ENCODE data around the gene FILIP1. TPM values are rescaled to one million over a fixed set of nuclear protein-coding genes. Genes with fewer than 3 reads are reported as not detected.

FILIP1 gene
- total RNA-seq, 2 experiments from 2014 or later, result not detected

DNA sequence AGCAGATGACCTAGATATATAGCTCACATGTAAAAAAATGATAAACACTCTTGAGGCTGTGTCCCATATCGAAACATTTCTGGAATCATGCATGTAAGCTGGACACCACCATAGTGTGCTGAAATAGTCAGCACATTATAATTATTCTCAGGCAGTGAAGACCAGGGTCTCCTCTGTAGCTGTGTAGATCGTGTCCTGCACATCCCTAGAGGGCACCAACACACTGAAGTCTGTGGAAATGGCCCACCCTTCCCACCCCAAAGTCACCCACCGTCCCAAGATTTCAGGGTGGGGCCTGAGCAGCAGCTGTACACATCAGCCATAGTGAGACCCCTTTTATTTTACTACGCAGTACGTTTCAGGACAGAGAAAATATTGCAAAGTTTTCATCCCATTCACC lies 188.0 kb downstream of the FILIP1 start:
- Mint-ChIP-seq H3K4me3 (no peak overlapping the region), H3K36me3 (peaks cover 1% of the 10 kb centered on the region), H3K4me1 (peaks cover 3% of the 10 kb centered on the region), H3K27ac (no peak overlapping the region), H3K9me3 (ENCODE audit: low read depth) (no peaks in the 10 kb centered on the region), H3K27me3 (peaks cover 13% of the 10 kb centered on the region)
- CTCF ChIA-PET, result interaction anchor here (0.9 to 1.1 kb wide), 3 partner anchors 8 to 39 kb away, joined by 3 read pairs; no protein-coding TSS in a partner anchor
- no peak for ATAC-seq
- no peak for DNase-seq

DNA sequence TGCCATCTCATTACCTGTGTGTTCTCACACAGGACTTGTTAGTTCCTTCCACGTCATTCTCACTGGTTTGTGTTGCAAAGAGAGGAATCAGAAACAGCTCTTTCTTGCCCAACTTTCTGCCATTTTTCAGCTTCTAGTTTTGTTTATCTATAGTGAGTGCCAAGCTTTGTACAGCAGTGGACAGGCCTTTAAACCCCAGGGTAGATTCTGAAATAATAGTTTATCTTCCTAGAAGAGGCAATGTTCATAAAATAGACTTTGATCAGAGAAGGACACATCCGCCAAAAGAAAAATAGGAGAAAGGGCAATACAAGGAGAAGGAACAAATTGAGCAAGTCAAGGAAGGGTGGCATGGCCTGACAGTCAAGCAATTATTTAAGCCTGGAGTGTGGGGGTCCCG lies 191.3 kb downstream of the FILIP1 start:
- CTCF ChIA-PET, result interaction anchor here (0.7 kb wide), 1 partner anchor 23 kb away, joined by 4 read pairs; no protein-coding TSS in a partner anchor

DNA sequence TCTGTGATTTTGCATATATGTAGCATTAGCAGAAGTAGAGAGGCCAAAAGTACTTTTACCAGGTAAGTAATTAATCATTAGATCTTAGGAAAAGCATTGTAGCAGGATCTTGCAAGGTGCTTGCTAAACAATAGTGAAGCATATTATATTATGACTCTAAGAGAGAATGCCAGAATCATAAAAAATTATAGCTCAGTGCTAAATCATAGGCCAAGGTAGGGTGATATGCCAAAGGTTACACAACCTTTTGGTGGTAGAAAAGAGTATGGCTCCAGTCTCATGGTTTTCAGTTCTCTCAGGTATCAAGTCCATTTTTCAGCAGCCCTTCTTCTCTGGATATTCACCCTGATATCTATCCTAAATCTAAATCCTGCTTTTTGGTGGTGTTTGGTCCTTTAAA lies 192.1 kb downstream of the FILIP1 start:
- H3K4me1 Mint-ChIP-seq, result peaks cover 3% of the 10 kb centered on the region
- H3K36me3 Mint-ChIP-seq, result peaks cover 1% of the 10 kb centered on the region
- no peak for ATAC-seq
- H3K4me3 Mint-ChIP-seq, result no peak overlapping the region
- no peak overlapping the region for H3K27ac Mint-ChIP-seq
- CTCF ChIA-PET, result interaction anchor here (1.5 to 1.9 kb wide), 2 partner anchors 13 to 34 kb away, joined by 4 to 6 read pairs; no protein-coding TSS in a partner anchor
- H3K9me3 Mint-ChIP-seq (ENCODE audit: low read depth), result no peaks in the 10 kb centered on the region
- peaks cover 10% of the 10 kb centered on the region for H3K27me3 Mint-ChIP-seq
- no peak for DNase-seq

More for the DNA sequence above, 191.3 kb downstream of the FILIP1 start:
- no peaks in the 10 kb centered on the region for H3K9me3 Mint-ChIP-seq (ENCODE audit: low read depth)
- peaks cover 3% of the 10 kb centered on the region for H3K4me1 Mint-ChIP-seq
- H3K36me3 Mint-ChIP-seq, result peaks cover 1% of the 10 kb centered on the region
- ATAC-seq, result no peak
- peaks cover 11% of the 10 kb centered on the region for H3K27me3 Mint-ChIP-seq
- no peak overlapping the region for H3K4me3 Mint-ChIP-seq
- no peak overlapping the region for H3K27ac Mint-ChIP-seq
- DNase-seq, result no peak

DNA sequence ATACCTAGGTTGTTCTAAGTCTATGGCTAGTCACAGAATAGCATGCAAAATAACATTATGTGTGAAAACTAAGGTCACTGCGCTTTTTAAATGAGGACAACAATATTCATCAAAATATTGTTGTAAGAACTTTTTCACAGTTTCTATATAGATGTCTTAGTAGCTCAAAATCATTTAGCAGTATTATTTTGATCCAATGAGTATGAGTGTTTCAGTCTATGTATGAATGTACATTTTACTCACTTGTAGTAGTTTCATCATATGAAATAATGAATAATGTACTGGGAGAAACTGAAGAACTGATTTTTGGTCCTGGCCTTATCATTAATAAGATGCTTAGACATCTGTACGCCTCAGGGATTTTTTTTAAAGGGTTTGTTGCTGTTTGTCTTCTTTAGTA lies 192.5 kb downstream of the FILIP1 start:
- Mint-ChIP-seq H3K27me3 (peaks cover 6% of the 10 kb centered on the region), H3K4me1 (peaks cover under 1% of the 10 kb centered on the region), H3K4me3 (no peak overlapping the region), H3K36me3 (peaks cover under 1% of the 10 kb centered on the region), H3K9me3 (ENCODE audit: low read depth) (no peaks in the 10 kb centered on the region), H3K27ac (no peak overlapping the region)
- CTCF ChIA-PET, result interaction anchor here (1.5 to 1.9 kb wide), 2 partner anchors 14 to 34 kb away, joined by 4 to 6 read pairs; no protein-coding TSS in a partner anchor
- DNase-seq, result no peak
- ATAC-seq, result no peak

DNA sequence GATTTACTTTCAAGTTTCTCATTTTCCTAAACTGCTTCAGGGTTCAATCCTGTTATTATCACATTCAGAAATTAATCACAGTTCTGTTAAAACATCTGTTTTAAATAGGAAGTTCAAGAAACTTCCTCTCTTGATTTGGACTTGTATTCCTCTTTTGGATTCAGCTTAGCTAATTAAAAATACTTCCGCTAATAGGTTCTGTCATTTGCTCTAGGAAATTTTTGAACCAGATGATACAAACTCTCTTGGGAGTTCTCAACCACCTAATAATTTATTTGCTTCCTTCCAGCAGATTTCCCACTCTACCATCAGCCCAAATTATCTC lies 193.1 kb downstream of the FILIP1 start:
- Mint-ChIP-seq H3K4me1 (no peaks in the 10 kb centered on the region), H3K27me3 (peaks cover 2% of the 10 kb centered on the region), H3K36me3 (no peaks in the 10 kb centered on the region), H3K4me3 (no peak overlapping the region), H3K27ac (no peak overlapping the region), H3K9me3 (ENCODE audit: low read depth) (no peaks in the 10 kb centered on the region)
- ATAC-seq, result no peak
- DNase-seq, result no peak
- CTCF ChIA-PET, result interaction anchor here (1.4 to 1.9 kb wide), 3 partner anchors 14 to 33 kb away, joined by 4 to 6 read pairs (median 5); no protein-coding TSS in a partner anchor

DNA sequence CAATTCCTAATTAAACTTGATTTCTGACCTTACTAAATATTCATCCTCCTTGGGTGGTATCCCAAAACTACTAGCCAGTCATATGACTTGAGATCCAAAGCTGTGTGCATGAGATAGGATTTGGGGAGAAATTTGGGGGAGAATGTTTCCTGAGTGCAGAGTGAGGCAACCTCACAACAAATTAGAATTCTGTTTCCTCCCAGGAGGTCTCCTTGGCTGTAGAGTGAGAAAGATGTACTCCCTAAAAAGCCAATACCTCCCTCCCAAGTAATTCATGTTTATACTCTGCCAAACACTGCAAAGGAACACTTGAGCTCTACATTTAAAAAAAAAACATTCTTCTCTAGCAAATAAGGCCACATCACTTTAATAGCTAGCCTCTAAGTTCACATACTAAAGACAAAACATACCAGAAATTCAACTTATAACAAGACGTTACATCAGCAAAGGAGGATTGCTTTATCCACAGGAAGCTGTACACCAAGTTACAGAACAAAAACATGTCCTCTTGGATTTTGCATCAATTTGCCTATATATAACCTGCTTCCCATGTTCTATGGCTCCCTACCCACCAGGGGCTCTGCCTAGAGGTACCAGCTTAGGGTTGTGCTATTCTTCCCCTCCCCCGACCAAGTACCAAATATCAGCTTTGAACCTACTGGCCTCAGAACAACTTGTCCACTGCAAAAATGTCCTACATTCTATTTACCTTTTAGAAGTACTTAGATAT lies 193.6 kb downstream of the FILIP1 start:
- no peaks in the 10 kb centered on the region for H3K36me3 Mint-ChIP-seq
- ATAC-seq, result no peak
- no peak for DNase-seq
- H3K4me3 Mint-ChIP-seq, result no peak overlapping the region
- no peaks in the 10 kb centered on the region for H3K9me3 Mint-ChIP-seq (ENCODE audit: low read depth)
- no peaks in the 10 kb centered on the region for H3K4me1 Mint-ChIP-seq
- no peak overlapping the region for H3K27ac Mint-ChIP-seq
- H3K27me3 Mint-ChIP-seq, result peaks cover 2% of the 10 kb centered on the region
- CTCF ChIA-PET, result interaction anchor here (1.4 to 1.9 kb wide), 3 partner anchors 15 to 33 kb away, joined by 4 to 6 read pairs (median 5); no protein-coding TSS in a partner anchor

DNA sequence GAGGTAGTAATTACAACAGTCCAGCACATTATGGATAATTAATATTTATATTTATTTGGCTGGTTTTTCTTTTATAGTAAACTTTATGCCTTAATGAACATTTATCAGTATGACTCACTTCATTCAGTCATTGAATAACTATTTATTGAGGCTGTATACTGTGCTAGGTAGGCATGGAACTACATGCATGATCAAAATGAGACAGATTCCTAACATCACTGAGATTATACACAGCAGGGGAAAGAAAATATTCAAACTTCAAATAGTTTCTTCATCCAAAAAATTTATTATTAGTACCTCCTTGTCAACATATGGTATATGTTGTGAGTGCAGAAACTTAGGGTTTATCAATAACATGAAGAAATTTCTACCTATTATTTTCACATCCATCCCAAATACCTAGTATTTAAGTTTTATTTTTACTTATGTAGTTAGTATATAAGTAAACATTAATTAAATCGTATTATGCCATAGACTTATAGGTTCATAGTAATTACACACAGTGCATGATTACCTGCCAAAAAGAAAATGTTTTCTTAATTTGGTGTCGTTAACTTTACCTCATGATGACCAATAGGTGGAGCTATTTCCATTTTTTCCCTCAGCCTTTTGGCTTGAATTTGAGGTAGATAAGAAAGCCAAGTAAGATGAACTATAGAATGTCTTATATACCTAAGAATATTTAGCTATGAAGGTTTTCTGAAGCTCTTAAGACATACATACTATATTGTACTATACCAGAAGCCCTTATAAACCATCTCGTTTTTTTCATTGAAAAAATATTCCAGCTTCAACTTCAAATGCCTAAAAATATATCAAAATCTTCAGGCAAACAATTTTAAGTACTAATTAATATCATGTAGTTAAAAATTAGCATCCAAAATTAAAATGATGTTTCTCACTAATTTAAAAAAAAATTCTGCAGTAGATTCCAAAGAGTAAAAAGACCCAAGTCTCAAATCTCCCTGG lies 196.5 kb downstream of the FILIP1 start:
- ATAC-seq (peak; percentile 57), DNase-seq (no peak)

DNA sequence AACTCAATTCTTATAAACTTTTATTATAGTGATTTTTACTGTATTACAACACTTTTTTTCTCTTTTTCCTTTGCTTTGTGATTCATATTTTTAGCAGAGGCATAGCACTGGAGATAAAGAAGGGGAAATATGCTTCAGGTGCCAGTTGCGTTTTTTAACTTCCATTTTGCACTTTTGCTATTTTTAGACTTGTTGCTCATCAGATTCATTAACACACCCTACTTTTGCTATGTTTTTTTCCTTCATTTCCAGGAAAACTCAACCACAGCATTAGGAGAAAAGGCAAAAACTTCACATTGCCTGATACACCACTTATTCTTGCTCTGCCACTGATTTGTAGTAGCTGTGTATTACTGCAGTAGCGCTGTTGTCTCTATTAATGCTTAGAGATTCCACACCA lies 201.0 kb downstream of the FILIP1 start:
- no peak overlapping the region for H3K27ac Mint-ChIP-seq
- peaks cover 8% of the 10 kb centered on the region for H3K36me3 Mint-ChIP-seq
- H3K4me1 Mint-ChIP-seq, result peaks cover 17% of the 10 kb centered on the region
- no peaks in the 10 kb centered on the region for H3K9me3 Mint-ChIP-seq (ENCODE audit: low read depth)
- H3K4me3 Mint-ChIP-seq, result no peak overlapping the region
- no peaks in the 10 kb centered on the region for H3K27me3 Mint-ChIP-seq
- CTCF ChIA-PET, result no interaction called here
- DNase-seq (no peak), ATAC-seq (no peak)

More for the DNA sequence above, 196.5 kb downstream of the FILIP1 start:
- Mint-ChIP-seq H3K27ac (no peak overlapping the region), H3K36me3 (no peaks in the 10 kb centered on the region), H3K9me3 (ENCODE audit: low read depth) (no peaks in the 10 kb centered on the region), H3K4me3 (no peak overlapping the region), H3K27me3 (no peaks in the 10 kb centered on the region), H3K4me1 (peaks cover 4% of the 10 kb centered on the region)
- CTCF ChIA-PET, result interaction anchor here (0.7 to 4.7 kb wide), 17 partner anchors 8 to 232 kb away, joined by 3 to 19 read pairs (median 3); partner anchors contain the start of gene TMEM30A

DNA sequence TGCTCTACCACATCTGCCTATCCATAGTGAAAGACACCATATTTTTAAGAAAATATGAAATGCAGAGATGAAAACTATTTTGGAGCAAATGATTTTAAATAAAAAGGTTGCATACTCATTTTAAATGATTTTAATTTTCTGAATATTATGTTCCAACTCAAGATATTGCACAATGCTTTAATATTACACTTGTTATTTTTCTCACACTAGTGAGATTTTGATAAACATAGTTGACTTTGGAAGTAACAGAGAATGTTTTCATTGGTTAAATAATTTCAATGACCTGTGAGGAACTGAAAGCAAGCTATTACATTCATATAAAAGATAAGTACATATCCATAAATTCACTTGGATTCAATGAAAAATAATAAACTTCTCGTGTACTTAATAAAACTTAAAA lies 201.9 kb downstream of the FILIP1 start:
- no peaks in the 10 kb centered on the region for H3K27me3 Mint-ChIP-seq
- no peak overlapping the region for H3K27ac Mint-ChIP-seq
- CTCF ChIA-PET, result no interaction called here
- no peak for ATAC-seq
- H3K4me1 Mint-ChIP-seq, result peaks cover 26% of the 10 kb centered on the region
- H3K4me3 Mint-ChIP-seq, result no peak overlapping the region
- peaks cover 8% of the 10 kb centered on the region for H3K36me3 Mint-ChIP-seq
- DNase-seq, result no peak
- H3K9me3 Mint-ChIP-seq (ENCODE audit: low read depth), result no peaks in the 10 kb centered on the region

DNA sequence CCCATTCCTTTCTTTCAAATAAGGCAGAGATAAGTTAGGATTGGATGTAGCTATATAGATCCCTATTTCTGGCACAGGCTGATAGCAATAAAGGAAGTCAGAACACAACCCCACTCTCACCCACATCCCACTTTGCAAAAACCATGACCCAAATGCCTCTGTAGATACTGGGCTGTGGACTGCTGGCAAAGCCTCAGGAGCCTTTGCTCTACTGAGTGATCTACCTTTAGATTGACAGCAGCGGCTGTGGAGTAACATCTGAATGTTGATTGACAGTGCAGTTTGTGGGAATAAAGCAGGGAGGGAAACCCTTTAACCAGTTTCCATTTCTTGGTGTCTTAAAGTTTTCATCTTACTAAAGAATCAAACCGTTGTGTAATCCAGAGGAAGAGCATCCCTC lies 202.3 kb downstream of the FILIP1 start:
- CTCF ChIA-PET, result no interaction called here
- Mint-ChIP-seq H3K4me3 (no peak overlapping the region), H3K9me3 (ENCODE audit: low read depth) (no peaks in the 10 kb centered on the region), H3K27ac (no peak overlapping the region), H3K27me3 (no peaks in the 10 kb centered on the region), H3K36me3 (peaks cover 8% of the 10 kb centered on the region), H3K4me1 (peaks cover 30% of the 10 kb centered on the region)
- no peak for ATAC-seq
- DNase-seq, result no peak

DNA sequence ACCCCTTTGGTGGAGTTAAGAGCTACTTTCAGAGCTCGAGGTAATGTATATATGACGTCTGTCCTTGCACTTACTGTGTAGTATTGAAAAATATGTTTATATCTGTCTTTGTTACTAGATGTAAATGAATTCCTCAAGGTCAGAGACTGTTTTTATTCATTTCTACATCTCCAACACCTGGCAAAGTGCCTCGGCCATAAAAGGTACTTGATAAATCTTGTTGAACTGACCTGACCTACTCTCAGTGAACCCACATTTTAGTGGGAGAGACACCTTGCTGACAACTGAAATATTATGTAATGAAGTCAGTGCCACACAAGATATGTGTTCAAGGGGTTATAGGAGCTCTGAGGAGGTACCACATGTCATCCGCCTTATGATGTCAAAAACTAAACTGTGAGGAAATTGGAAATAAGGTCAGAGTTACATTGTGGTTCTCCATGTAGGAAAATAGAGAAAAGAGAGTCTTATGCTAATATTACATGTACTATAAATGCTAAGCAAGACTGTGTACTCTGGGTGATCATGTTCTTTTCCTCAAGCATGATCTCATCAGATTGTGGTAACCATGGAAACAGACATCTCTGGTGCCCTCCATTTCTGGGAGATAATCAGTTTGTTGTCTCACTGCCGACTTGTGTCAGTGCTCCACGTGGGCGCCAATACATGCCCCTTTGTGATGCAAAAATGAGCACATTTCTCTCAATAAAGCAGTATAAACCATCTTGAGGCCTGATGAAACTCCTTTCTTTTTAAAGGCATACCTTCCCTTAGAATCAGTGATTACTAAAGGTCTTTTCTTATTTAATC lies 203.3 kb downstream of the FILIP1 start:
- H3K9me3 Mint-ChIP-seq (ENCODE audit: low read depth), result no peaks in the 10 kb centered on the region
- H3K4me1 Mint-ChIP-seq, result peaks cover 32% of the 10 kb centered on the region
- H3K27me3 Mint-ChIP-seq, result no peaks in the 10 kb centered on the region
- H3K27ac Mint-ChIP-seq, result no peak overlapping the region
- peaks cover 8% of the 10 kb centered on the region for H3K36me3 Mint-ChIP-seq
- H3K4me3 Mint-ChIP-seq, result no peak overlapping the region
- no peak for DNase-seq
- ATAC-seq, result no peak
- CTCF ChIA-PET, result no interaction called here

DNA sequence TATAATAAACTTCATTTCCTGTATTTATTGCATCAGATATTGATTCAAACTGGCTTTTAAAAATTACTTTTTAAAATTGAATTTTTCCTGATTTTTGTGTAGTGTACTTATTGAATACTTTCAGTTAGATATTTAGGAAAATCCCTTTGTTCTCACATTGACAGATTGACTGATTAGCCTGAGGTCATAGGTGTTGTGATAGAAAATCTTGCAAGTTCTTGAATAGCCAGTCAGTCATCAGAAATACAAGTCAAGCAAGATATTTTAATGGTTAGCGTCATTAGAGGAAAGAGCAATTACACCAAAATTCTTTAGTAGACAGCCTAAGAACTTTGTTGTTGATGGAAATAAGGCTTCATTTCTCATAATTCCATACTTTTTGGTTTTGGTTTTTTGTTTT lies 205.6 kb downstream of the FILIP1 start:
- Mint-ChIP-seq H3K27ac (peak overlapping the region; percentile 51), H3K4me1 (peaks cover 32% of the 10 kb centered on the region), H3K4me3 (no peak overlapping the region), H3K9me3 (ENCODE audit: low read depth) (no peaks in the 10 kb centered on the region), H3K36me3 (peaks cover 8% of the 10 kb centered on the region), H3K27me3 (no peaks in the 10 kb centered on the region)
- DNase-seq (no peak), ATAC-seq (no peak)
- CTCF ChIA-PET, result interaction anchor here (1.2 kb wide), 1 partner anchor 10 kb away, joined by 3 read pairs; no protein-coding TSS in a partner anchor

DNA sequence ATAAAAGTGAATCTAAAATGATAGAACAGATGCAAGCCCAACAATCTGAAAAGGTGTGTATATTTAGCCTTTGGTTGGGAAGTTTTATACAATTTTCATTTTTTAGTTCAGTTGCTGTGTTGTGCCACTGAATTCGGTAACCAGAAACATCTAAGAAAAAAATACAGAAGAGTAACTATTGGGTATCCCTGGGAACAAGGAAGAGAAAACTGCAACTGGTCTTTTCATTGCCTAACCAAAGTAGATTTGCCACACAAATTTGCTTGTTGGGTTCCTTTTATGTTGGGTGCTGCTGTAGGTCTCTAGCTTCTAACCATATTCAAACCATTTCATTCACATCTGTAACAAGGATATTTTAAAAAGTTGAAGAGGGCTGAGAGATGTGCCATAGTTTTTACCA lies 206.2 kb downstream of the FILIP1 start:
- Mint-ChIP-seq H3K4me1 (peaks cover 32% of the 10 kb centered on the region), H3K9me3 (ENCODE audit: low read depth) (no peaks in the 10 kb centered on the region), H3K27me3 (no peaks in the 10 kb centered on the region), H3K4me3 (peak overlapping the region; percentile 9), H3K27ac (peak overlapping the region; percentile 54), H3K36me3 (peaks cover 8% of the 10 kb centered on the region)
- ATAC-seq, result no peak
- DNase-seq, result no peak
- CTCF ChIA-PET, result no interaction called here
